ENCODE results near the gene LHFPL6.
A peak's percentile ranks its signal among the peaks of the same experiment; 100 is the strongest.

The LHFPL6 gene

GRCh38 chr13:39379667-39380655 is 223.0 kb downstream of the LHFPL6 start:
- peak; percentile 25 for DNase-seq

GRCh38 chr13:39379118-39379517 is 223.9 kb downstream of the LHFPL6 start:
- DNase-seq: no peak

GRCh38 chr13:39378306-39378705 is 224.7 kb downstream of the LHFPL6 start:
- no peak for DNase-seq

- no peak for DNase-seq
Measured at GRCh38 chr13:39377699-39378098, 225.3 kb downstream of the LHFPL6 start.

- DNase-seq: no peak
Measured at GRCh38 chr13:39376076-39376475, 226.9 kb downstream of the LHFPL6 start.

GRCh38 chr13:39375601-39376000 is 227.4 kb downstream of the LHFPL6 start:
- no peak for DNase-seq

GRCh38 chr13:39374741-39375189 is 228.2 kb downstream of the LHFPL6 start:
- DNase-seq: peak; percentile 26

GRCh38 chr13:39373145-39373544 is 229.8 kb downstream of the LHFPL6 start:
- DNase-seq: no peak

- DNase-seq: no peak
Measured at GRCh38 chr13:39371706-39372105, 231.3 kb downstream of the LHFPL6 start.

GRCh38 chr13:39370554-39370953 is 232.4 kb downstream of the LHFPL6 start:
- DNase-seq: no peak

- DNase-seq: no peak
Measured at GRCh38 chr13:39370048-39370447, 232.9 kb downstream of the LHFPL6 start.

- no peak for DNase-seq
Measured at GRCh38 chr13:39369161-39369890, 233.7 kb downstream of the LHFPL6 start.

GRCh38 chr13:39365879-39366278 is 237.1 kb downstream of the LHFPL6 start:
- DNase-seq: no peak

- DNase-seq: no peak
Measured at GRCh38 chr13:39364947-39365468, 238.0 kb downstream of the LHFPL6 start.

- DNase-seq: no peak
Measured at GRCh38 chr13:39363382-39363772, 239.6 kb downstream of the LHFPL6 start.

- DNase-seq: peak; percentile 20
Measured at GRCh38 chr13:39362652-39363381, 240.2 kb downstream of the LHFPL6 start.

GRCh38 chr13:39353988-39354387 is 249.0 kb downstream of the LHFPL6 start:
- peak; percentile 59 for DNase-seq

GRCh38 chr13:39350461-39350881 is 252.5 kb downstream of the LHFPL6 start:
- DNase-seq: no peak

GRCh38 chr13:39349391-39349960 is 253.5 kb downstream of the LHFPL6 start:
- no peak for DNase-seq

- no peak for DNase-seq
Measured at GRCh38 chr13:39347926-39348901, 254.8 kb downstream of the LHFPL6 start.

GRCh38 chr13:39345982-39346381 is 257.0 kb downstream of the LHFPL6 start:
- no peak for DNase-seq
